OCI-LY3 (cell line): ENCODE results near the gene UMPS.

Experiments used
- H2AFZ ChIP-seq: fragments of 200-600, 300-600 bp; shearing (Covaris generic); 2 replicates; pipeline ENCODE4 v1.6.0; 2014; ENCODE audit warnings: antibody characterized with exemption, low read depth, low read length
- H3K27ac ChIP-seq: fragments of 200-600, 300-600 bp; sonication (generic); 2 replicates; pipeline ENCODE4 v1.5.1; 2014; ENCODE audit warnings: mild to moderate bottlenecking, low read length, moderate library complexity, mixed read lengths
- H3K27me3 ChIP-seq: fragments of 200-600, 300-600 bp; sonication (generic); 2 replicates; pipeline ENCODE4 v1.6.1; 2014; ENCODE audit warnings: low read depth, low read length, mixed read lengths
- H3K36me3 ChIP-seq: fragments of 200-600, 300-600 bp; sonication (generic); replicated peaks from 2 replicates; pipeline ENCODE3; 2014; ENCODE audit warnings: low read depth, low read length, mixed read lengths
- H3K4me1 ChIP-seq: fragments of 300-600, 200-600 bp; sonication (generic); 2 replicates; pipeline ENCODE4 v1.6.1; 2014; ENCODE audit warnings: low read length, mixed read lengths
- H3K4me2 ChIP-seq: fragments of 200-600, 300-600 bp; sonication (generic); 2 replicates; pipeline ENCODE4 v1.6.1; 2014; ENCODE audit warnings: low read length, mixed read lengths
- H3K4me3 ChIP-seq: fragments of 300-600, 200-600 bp; sonication (generic); 2 replicates; pipeline ENCODE4 v1.5.1; 2014; ENCODE audit warnings: antibody characterized with exemption, mild to moderate bottlenecking, low read length, moderate library complexity
- H3K79me2 ChIP-seq: fragments of 300-600, 200-600 bp; shearing (Covaris generic); 2 replicates; pipeline ENCODE4 v1.6.1; 2014; ENCODE audit warnings: mild to moderate bottlenecking, low read length, mixed read lengths
- H3K9ac ChIP-seq: fragments of 300-600, 200-600 bp; shearing (Covaris generic); 2 replicates; pipeline ENCODE4 v1.6.0; 2014; ENCODE audit warnings: mild to moderate bottlenecking, low read length, moderate library complexity
- H3K9me3 ChIP-seq: fragments of 200-600, 300-600 bp; shearing (Covaris generic); 2 replicates; pipeline ENCODE4 v1.6.1; 2014; ENCODE audit warnings: low read length, mixed read lengths; ENCODE audit not compliant: insufficient read depth
- H4K20me1 ChIP-seq: fragments of 200-600, 300-600 bp; sonication (generic); 2 replicates; pipeline ENCODE4 v1.6.1; 2016; ENCODE audit warnings: low read length, mixed read lengths; ENCODE audit not compliant: insufficient read depth
- CTCF ChIP-seq: fragments of 200-600, 300-600 bp; sonication (generic); IDR thresholded peaks from 2 replicates; pipeline ENCODE4 v1.5.1; 2014; ENCODE audit warnings: antibody characterized with exemption, low read length, low read depth
- EZH2phosphoT487 ChIP-seq: fragments of 200-600 bp; shearing (Covaris generic); IDR thresholded peaks from 2 replicates; pipeline ENCODE4 v1.6.1; 2018; ENCODE audit warnings: antibody characterized with exemption, mixed run types, low read depth

UMPS gene

GRCh38 chr3:124797426-124797945 is 67.2 kb downstream of the UMPS start:
- no peak overlapping the region for H3K27ac ChIP-seq
- H3K27me3 ChIP-seq: no peaks in the 10 kb centered on the region
- no peak for TF ChIP-seq EZH2phosphoT487
- TF ChIP-seq CTCF: no peak
- no peak overlapping the region for H3K9ac ChIP-seq
- H3K79me2 ChIP-seq: no peaks in the 10 kb centered on the region
- H4K20me1 ChIP-seq: no peaks in the 10 kb centered on the region
- no peaks in the 10 kb centered on the region for H3K36me3 ChIP-seq
- H2AFZ ChIP-seq: no peak overlapping the region
- no peaks in the 10 kb centered on the region for H3K4me1 ChIP-seq
- no peak overlapping the region for H3K4me2 ChIP-seq
- no peak overlapping the region for H3K4me3 ChIP-seq
- no peaks in the 10 kb centered on the region for H3K9me3 ChIP-seq
